Heart left ventricle (tissue), 16 donors: ENCODE data around the gene PPP2R5B. TPM values are rescaled to one million over a fixed set of nuclear protein-coding genes. Genes with fewer than 3 reads are reported as not detected.

Experiments used
- ATAC-seq, 4 donors: fragments of 200-7000 bp; cut with Tn5 transposase; one replicate each; pipeline ENCODE4 v1.9.1; 2020 to 2022; ENCODE audit warnings: moderate library complexity in 4 of 4, mild to moderate bottlenecking in 3 of 4, moderate number of reproducible peaks in 1 of 4
- DNase-seq, 5 donors: peaks; one replicate each; pipeline ENCODE4 v3.0.0-alpha.2; 2020
- H3K27ac ChIP-seq, 12 donors: fragments of 200-600 bp; sonication (generic) in 4 of 12; one replicate each; pipeline versions ENCODE4 v1.5.0 to v1.8.0; 2016 to 2022; ENCODE audit warnings: mild to moderate bottlenecking in 2 of 12
- H3K27me3 ChIP-seq, 9 donors: fragments of 200-600 bp; sonication (generic) in 2 of 9; one replicate each; pipeline versions ENCODE4 v1.5.1 to v1.8.0; 2016 to 2022; ENCODE audit warnings: mild to moderate bottlenecking in 3 of 9
- H3K36me3 ChIP-seq, 9 donors: fragments of 200-600 bp; sonication (generic) in 2 of 9; one replicate each; pipeline versions ENCODE4 v1.5.0 to v1.8.0; 2018 to 2022; ENCODE audit warnings: mild to moderate bottlenecking in 2 of 9
- H3K4me1 ChIP-seq, 12 donors: fragments of 200-600 bp; sonication (generic) in 4 of 12; one replicate each; pipeline versions ENCODE4 v1.5.0 to v1.8.0; 2016 to 2022; ENCODE audit warnings: mild to moderate bottlenecking in 3 of 12
- H3K4me3 ChIP-seq, 12 donors: fragments of 200-600 bp; sonication (generic) in 4 of 12; one replicate each; pipeline versions ENCODE4 v1.5.0 to v1.8.0; 2017 to 2022; ENCODE audit warnings: mild to moderate bottlenecking in 9 of 12, moderate library complexity in 4 of 12
- H3K9me3 ChIP-seq, 12 donors: fragments of 200-600 bp; sonication (generic) in 4 of 12; one replicate each; pipeline versions ENCODE4 v1.5.0 to v1.8.0; 2016 to 2022; ENCODE audit warnings: mild to moderate bottlenecking in 1 of 12
- CTCF ChIP-seq, 12 donors: fragments of 200-600 bp; sonication (generic) in 4 of 12; IDR thresholded peaks; one replicate each; pipeline versions ENCODE4 v1.5.0 to v1.8.0; 2018 to 2022; ENCODE audit warnings: antibody characterized with exemption in 12 of 12, mild to moderate bottlenecking in 5 of 12
- POLR2A ChIP-seq, 2 donors: fragments of 450-650 bp; IDR thresholded peaks; one replicate each; pipeline ENCODE4 v1.6.1; 2017; ENCODE audit warnings: antibody characterized with exemption in 2 of 2, mild to moderate bottlenecking in 2 of 2, moderate library complexity in 2 of 2
- WGBS, 4 donors: extraction: QIAGEN DNeasy Blood & Tissue Kit in 2 of 4; methylation state at CpG; one replicate each; pipeline versions ENCODE4 v1.1.5 to v1.1.7; 2013 to 2018; 5-methylcytosine and 5-hydroxymethylcytosine counted together
- intact Hi-C, 10 donors: fragments of 100-400 bp; cut with DNase I; formaldehyde crosslinking; loops; one replicate each; pipeline versions ENCODE4 v1.11.1 to v1.14.2; 2022
- polyA plus RNA-seq, 2 donors: library from polyadenylated mRNA; stranded (reverse); fragments of 200-250 nt; gene quantifications; one replicate each; pipeline ENCODE4 v1.2.3, GENCODE V29; 2013
- total RNA-seq, 9 donors: library from RNA; depleted of rRNA in 2 of 9; stranded (reverse); fragments of >200 nt in 2 of 9; fragmentation: NEBNext Ultra II Directional in 3 of 9; extraction: Animal tissue kit (Norgen Biotek cat#: 25700) in 3 of 9; gene quantifications; one replicate each; pipeline versions ENCODE4 v1.1.0 to v1.2.4, GENCODE V29; 2016 to 2023
- donor health status: ischemic (EF 13 %, LVEDD 7.1; RV severe dilation, severe dysfunction).
- donor health status: healthy with polysubstance abuse.
- donor health status: DM: no; HTN: yes; CAD: no.
- donor health status: DM: no; HTN: no; CAD: no.
- donor health status: ischemic (EF 25% LVEDD 6.9; RV normal size, moderate dysfunction).
- donor health status: ischemic (EF 25% LVEDD 5.7; RV mildly dilated, moderate dysfunction).
- donor health status: healthy.
- donor health status: DM: yes; HTN: yes; CAD: no.
- donor health status: ischemic (EF 35%, LVEDD 5.7; RV mildly dilated, moderate dysfunction).
- donor health status: nonischemic (EF 11% LVEDD 7.7; RV severe dilation, severe dysfunction).
- donor health status: DM: yes; HTN: yes; CAD: no.
- donor health status: PGD.
- donor health status: ischemic (EF 29% LVEDD 5.4; RV normal size, mild dysfunction).
- donor health status: nonischemic (EF 23%, LVEDD 6.1; RV moderate dilation, normal function).

Gene PPP2R5B
- total and polyA plus RNA-seq, 11 donors = 17.5 to 34.3 (median 22.6) TPM

GRCh38 chr11:64910451-64911093 is 13.9 kb upstream of the PPP2R5B start:
- no peak overlapping the region for H3K27ac ChIP-seq
- no peaks in the 10 kb centered on the region for H3K27me3 ChIP-seq
- ATAC-seq (no peak), DNase-seq (no peak)
- peaks cover 0 to 90% (median 86%) of the 10 kb centered on the region in 9 donors for H3K36me3 ChIP-seq
- TF ChIP-seq CTCF (IDR thresholded peaks at IDR 0.05) (no peak), POLR2A (IDR thresholded peaks at IDR 0.05) (no peak)
- no peak overlapping the region for H3K4me3 ChIP-seq
- intact Hi-C loops = loop anchor here in 1 of 10 donors (10.0 kb wide), 1 partner anchor 194 kb away; no protein-coding TSS in a partner anchor
- no peaks in the 10 kb centered on the region for H3K9me3 ChIP-seq
- WGBS, 4 donors = 91 to 97% (median 95%) methylated on average over 7 to 27 of the region's 27 CpGs
- H3K4me1 ChIP-seq = peaks cover 0 to 8% (median 5%) of the 10 kb centered on the region in 12 donors

DNA sequence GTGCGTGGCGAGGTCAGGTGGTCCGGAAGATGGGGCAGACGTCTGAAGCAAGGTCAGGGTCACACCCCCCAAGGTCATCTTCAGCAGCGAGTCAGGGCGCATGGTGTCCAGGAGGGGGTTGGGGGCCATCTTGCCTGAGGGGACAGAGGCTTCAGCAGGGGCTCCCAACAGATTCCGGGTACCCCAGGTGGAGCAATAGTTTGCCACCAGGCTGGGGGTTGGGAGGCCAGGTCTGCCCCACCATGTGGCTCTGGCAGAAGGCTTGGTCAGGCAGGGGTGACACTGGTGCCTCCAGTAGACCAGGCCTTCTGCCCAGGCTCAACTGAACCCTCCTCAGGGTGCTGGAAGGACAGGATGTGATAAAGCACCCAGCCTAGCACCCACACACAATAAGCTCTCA is 13.3 kb upstream of the PPP2R5B start:
- intact Hi-C loops = loop anchor here in 1 of 10 donors (10.0 kb wide), 1 partner anchor 194 kb away; no protein-coding TSS in a partner anchor
- no peak for DNase-seq
- Histone ChIP-seq H3K27me3 (no peaks in the 10 kb centered on the region), H3K36me3 (peaks cover 0 to 84% (median 81%) of the 10 kb centered on the region in 9 donors), H3K4me3 (no peak overlapping the region), H3K27ac (no peak overlapping the region), H3K9me3 (no peaks in the 10 kb centered on the region), H3K4me1 (peaks cover 0 to 13% (median 10%) of the 10 kb centered on the region in 12 donors)
- no peak for TF ChIP-seq CTCF (IDR thresholded peaks at IDR 0.05)
- no peak for TF ChIP-seq POLR2A (IDR thresholded peaks at IDR 0.05)
- ATAC-seq = no peak
- WGBS, 4 donors = 75 to 90% (median 86%) methylated on average over 7 of the region's 7 CpGs

- ATAC-seq (no peak), DNase-seq (no peak)
- no peaks in the 10 kb centered on the region for H3K27me3 ChIP-seq
- no peaks in the 10 kb centered on the region for H3K9me3 ChIP-seq
- no peak for TF ChIP-seq CTCF (IDR thresholded peaks at IDR 0.05)
- TF ChIP-seq POLR2A (IDR thresholded peaks at IDR 0.05) = no peak
- H3K4me1 ChIP-seq = peaks cover 0 to 17% (median 14%) of the 10 kb centered on the region in 12 donors
- H3K36me3 ChIP-seq = peaks cover 0 to 79% (median 75%) of the 10 kb centered on the region in 9 donors
- WGBS, 4 donors = 86 to 93% (median 89%) methylated on average over 6 to 9 of the region's 9 CpGs
- H3K4me3 ChIP-seq = no peak overlapping the region
- H3K27ac ChIP-seq = no peak overlapping the region
- intact Hi-C loops = loop anchor here in 1 of 10 donors (10.0 kb wide), 1 partner anchor 193 kb away; no protein-coding TSS in a partner anchor
Measured at GRCh38 chr11:64911689-64912088, 12.8 kb upstream of the PPP2R5B start.

GRCh38 chr11:64913171-64913727 is 11.2 kb upstream of the PPP2R5B start:
- Histone ChIP-seq H3K4me3 (no peak overlapping the region), H3K36me3 (peaks cover 0 to 63% (median 60%) of the 10 kb centered on the region in 9 donors), H3K4me1 (peaks cover 0 to 25% (median 17%) of the 10 kb centered on the region in 12 donors), H3K9me3 (no peaks in the 10 kb centered on the region), H3K27ac (no peak overlapping the region), H3K27me3 (no peaks in the 10 kb centered on the region)
- ATAC-seq (no peak), DNase-seq (no peak)
- WGBS, 4 donors = 90 to 94% (median 91%) methylated on average over 14 to 18 of the region's 18 CpGs
- no peak for TF ChIP-seq CTCF (IDR thresholded peaks at IDR 0.05)
- no peak for TF ChIP-seq POLR2A (IDR thresholded peaks at IDR 0.05)
- intact Hi-C loops = loop anchor here in 1 of 10 donors (10.0 kb wide), 1 partner anchor 192 kb away; no protein-coding TSS in a partner anchor
